Measurements from ENCODE around the gene UQCR11. TPM values are rescaled to one million over a fixed set of nuclear protein-coding genes. Genes with fewer than 3 reads are reported as not detected.

Gene UQCR11
- total and polyA plus RNA-seq, 2 of the 8 experiments (the other 6 are each of a cell fraction or from before 2014, with no cell fraction given) = 162 to 171 TPM

GRCh38 chr19:1577090-1577928 is 28.0 kb downstream of the UQCR11 start:
- Histone ChIP-seq H3K36me3 (ENCODE audit: control insufficient read depth in 2 of 4, insufficient read depth in 4 of 4, low read length in 3 of 4) (peaks cover 7 to 47% (median 32%) of the 10 kb centered on the region in 4 experiments; a peak in 6 of 8 replicates), H2BK15ac (ENCODE audit: low read length) (no peak overlapping the region), H4K8ac (ENCODE audit: extremely low read depth, insufficient read depth, low read length) (no peak overlapping the region; the same call in 1 of the 2 replicates), H3K9me3 (ENCODE audit: insufficient read depth in 2 of 2, low read depth in 1 of 2, low read length in 1 of 2) (no peaks in the 10 kb centered on the region), H3K27ac (ENCODE audit: low read depth, low read length) (no peak overlapping the region), H2BK120ac (replicated peaks; ENCODE audit: low read depth, low read length) (no peak overlapping the region), H3K4me3 (ENCODE audit: extremely low read depth in 1 of 4, insufficient read depth in 2 of 4, low read depth in 3 of 4, low read length in 4 of 4) (no peak overlapping the region), H2BK20ac (ENCODE audit: low read length) (no peak overlapping the region), H4K5ac (ENCODE audit: insufficient read length, low read depth, low read length) (no peak overlapping the region), H3K4me1 (replicated peaks in 1 of 4; ENCODE audit: control insufficient read depth in 3 of 4, insufficient read depth in 4 of 4, low read length in 3 of 4) (no peaks in the 10 kb centered on the region), H3K14ac (ENCODE audit: insufficient read length) (no peak overlapping the region), H3K56ac (replicated peaks; ENCODE audit: insufficient read length, low read depth, low read length) (no peak overlapping the region), H4K20me1 (replicated peaks in 1 of 2; ENCODE audit: control insufficient read depth in 1 of 2, insufficient read depth in 2 of 2, low read length in 2 of 2) (peaks cover 0 to 18% of the 10 kb centered on the region in 2 experiments), H3K18ac (ENCODE audit: extremely low read depth, low read length) (no peak overlapping the region), H3K23ac (ENCODE audit: insufficient read length) (no peak overlapping the region), H3K79me1 (ENCODE audit: low read depth, low read length) (0 out of 2 replicates have a peak, but pooled peaks cover 2% of the 10 kb centered on the region), H2BK5ac (ENCODE audit: low read depth, low read length) (no peak overlapping the region), H3K9ac (replicated peaks in 1 of 4; ENCODE audit: extremely low read depth in 1 of 4, low read depth in 3 of 4, low read length in 3 of 4) (no peak overlapping the region), H3K27me3 (replicated peaks in 1 of 4; ENCODE audit: control insufficient read depth in 3 of 4, extremely low read depth in 1 of 4, insufficient read depth in 3 of 4, low read length in 3 of 4) (no peaks in the 10 kb centered on the region), H3K4me2 (ENCODE audit: insufficient read depth in 1 of 2, low read depth in 2 of 2, low read length in 2 of 2) (no peak overlapping the region), H2AK5ac (ENCODE audit: low read depth, low read length) (no peak overlapping the region), H2BK12ac (ENCODE audit: low read depth, low read length) (no peak overlapping the region), H4K91ac (replicated peaks; ENCODE audit: insufficient read length, low read length) (no peak overlapping the region), H3K79me2 (ENCODE audit: control insufficient read depth in 1 of 2, insufficient read depth in 2 of 2, low read length in 2 of 2) (no peaks in the 10 kb centered on the region), H2AFZ (ENCODE audit: low read length) (no peak overlapping the region), H3K23me2 (ENCODE audit: low read depth, low read length) (no peaks in the 10 kb centered on the region), H3K4ac (replicated peaks; ENCODE audit: insufficient read length, low read depth, low read length) (no peak overlapping the region)
- DNase-seq (ENCODE audit: low read depth in 1 of 2, low spot score in 2 of 2) (no peak), FAIRE-seq (no peak)
- CTCF ChIA-PET (ENCODE audit: partially characterized antibody) = interaction anchor here (0.7 to 4.5 kb wide), 4 partner anchors 12 to 38 kb away, joined by 3 to 25 read pairs (median 4); no protein-coding TSS in a partner anchor
- POLR2A ChIA-PET (ENCODE audit: partially characterized antibody) = interaction anchor here (0.6 to 8.8 kb wide), 9 partner anchors 8 to 83 kb away, joined by 3 to 148 read pairs (median 4); partner anchors contain the start of gene MEX3D
- 90% methylated on average over 39 of the region's 41 CpGs; no CpG with 5 or more reads in 1 of the 2 experiments for WGBS, 2 experiments (ENCODE audit: extremely low coverage in 1 of 2, insufficient coverage in 1 of 2, insufficient read length in 1 of 2, insufficient replicate concordance in 2 of 2, low coverage in 1 of 2, low lambda C conversion rate in 2 of 2, missing lambda C conversion rate in 1 of 2)
- no peak for TF ChIP-seq POU5F1 (IDR thresholded peaks at IDR 0.05; ENCODE audit: low read depth, low read length)
- no peak for TF ChIP-seq BCL11A (IDR thresholded peaks at IDR 0.05; ENCODE audit: low read depth in 2 of 2, low read length in 2 of 2)
- no peak for TF ChIP-seq CREB1 (IDR thresholded peaks at IDR 0.05)
- no peak for TF ChIP-seq MAX (IDR thresholded peaks at IDR 0.05)
- TF ChIP-seq JUND (IDR thresholded peaks at IDR 0.05; ENCODE audit: low read length) = no peak
- no peak for TF ChIP-seq MAFK (IDR thresholded peaks at IDR 0.05; ENCODE audit: low read depth, low read length)
- TF ChIP-seq EZH2 (IDR thresholded peaks at IDR 0.05; ENCODE audit: low read depth, low read length, severe bottlenecking) = no peak
- no peak for TF ChIP-seq CHD2 (IDR thresholded peaks at IDR 0.05; ENCODE audit: low read length)
- TF ChIP-seq TAF1 (IDR thresholded peaks at IDR 0.05; ENCODE audit: low read depth, low read length) = no peak
- no peak for TF ChIP-seq SP1 (IDR thresholded peaks at IDR 0.05; ENCODE audit: low read depth, low read length)
- no peak for TF ChIP-seq HDAC6 (IDR thresholded peaks at IDR 0.05; ENCODE audit: low read depth, low read length)
